ENCODE measurements around the gene GTF2IRD2.
"Not testable (repeated sequence)": the region's sequence is repeated elsewhere in the genome, so short reads cannot be mapped to it uniquely, and the experiment has no call there.

- TF ChIP-seq CTCF (IDR thresholded peaks at IDR 0.05); EZH2 (IDR thresholded peaks at IDR 0.05; ENCODE audit: borderline replicate concordance, insufficient read depth, low read depth, low read length, poor library complexity, severe bottlenecking): not testable (repeated sequence)
Measured at GRCh38 chr7:74889518-74890129, 38.2 kb upstream of the GTF2IRD2 start.

Measured in B cell (primary cell).